Central memory CD8-positive, alpha-beta T cell (primary cell): ENCODE measurements around the gene SUPT3H.

ENCODE experiments used
- ATAC-seq: fragments of 150-1000 bp; cut with Tn5 transposase; replicated peaks from 2 replicates; pipeline ENCODE4 v1.10.0; 2022; ENCODE audit warnings: mild to moderate bottlenecking, moderate FRiP score, moderate number of reproducible peaks; ENCODE audit not compliant: poor library complexity, severe bottlenecking; ENCODE audit errors: extremely low read depth
- DNase-seq, 2 donors: peaks; one replicate each; pipeline ENCODE4 v3.0.0; 2021; ENCODE audit warnings: low spot score in 2 of 2
- H3K27ac Mint-ChIP-seq: one replicate; pipeline ENCODE4 v1.8.0; 2022; ENCODE audit warnings: low read depth, mild to moderate bottlenecking, moderate library complexity, mixed read lengths
- H3K27me3 Mint-ChIP-seq: one replicate; pipeline ENCODE4 v1.8.0; 2022; ENCODE audit warnings: mixed read lengths
- H3K36me3 Mint-ChIP-seq: one replicate; pipeline ENCODE4 v1.8.0; 2022; ENCODE audit warnings: mild to moderate bottlenecking, moderate library complexity, mixed read lengths; ENCODE audit not compliant: insufficient read depth
- H3K4me1 Mint-ChIP-seq: one replicate; pipeline ENCODE4 v1.8.0; 2022; ENCODE audit warnings: mixed read lengths
- H3K4me3 Mint-ChIP-seq: one replicate; pipeline ENCODE4 v1.8.0; 2022; ENCODE audit warnings: mild to moderate bottlenecking, moderate library complexity, mixed read lengths
- H3K9me3 Mint-ChIP-seq: one replicate; pipeline ENCODE4 v1.8.0; 2022; ENCODE audit warnings: mixed read lengths

The SUPT3H gene

DNA sequence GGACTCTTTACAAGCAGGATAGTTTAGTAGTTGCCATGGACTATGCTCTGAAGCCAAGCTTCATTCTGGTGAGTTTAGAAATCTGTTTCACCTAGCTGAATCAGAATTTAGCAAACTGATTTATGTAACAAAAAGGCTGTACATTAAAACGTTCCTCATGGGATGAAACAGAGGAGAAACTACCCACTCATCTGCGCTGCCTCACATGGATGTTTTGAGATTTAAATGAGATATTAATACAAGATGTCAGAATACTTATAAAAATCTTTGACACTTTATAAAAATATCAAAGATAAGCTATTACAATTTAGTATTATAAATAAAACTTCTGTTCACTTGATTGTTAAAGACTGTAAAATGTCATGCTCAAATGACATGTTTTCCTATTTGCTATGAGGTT lies 32.8 kb downstream of the SUPT3H start:
- no peak for ATAC-seq
- Mint-ChIP-seq H3K36me3 (no peaks in the 10 kb centered on the region), H3K27ac (no peak overlapping the region), H3K27me3 (no peaks in the 10 kb centered on the region), H3K4me1 (no peaks in the 10 kb centered on the region), H3K9me3 (no peaks in the 10 kb centered on the region), H3K4me3 (no peak overlapping the region)
- DNase-seq = no peak

DNA sequence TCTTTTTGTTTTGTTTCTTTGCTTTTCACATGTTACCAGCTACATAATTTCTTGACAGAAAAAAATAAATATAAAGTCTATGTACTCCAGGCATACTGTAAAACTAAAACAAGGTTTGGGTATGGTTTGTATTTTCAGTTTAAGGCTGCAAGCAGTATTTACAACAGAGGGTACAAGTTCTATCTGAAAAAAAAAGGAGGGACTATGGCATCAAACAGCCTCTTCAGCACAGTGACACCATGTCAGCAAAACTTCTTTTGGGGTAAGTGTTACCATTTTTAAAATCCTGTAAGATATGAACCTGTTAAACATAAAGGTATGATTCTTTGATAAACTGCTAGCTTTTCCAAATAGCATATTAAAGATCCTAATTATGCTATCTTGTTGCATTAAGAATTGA lies 49.2 kb downstream of the SUPT3H start:
- no peaks in the 10 kb centered on the region for H3K27me3 Mint-ChIP-seq
- DNase-seq (no peak), ATAC-seq (no peak)
- H3K36me3 Mint-ChIP-seq = peaks cover 2% of the 10 kb centered on the region
- H3K27ac Mint-ChIP-seq = no peak overlapping the region
- peaks cover 17% of the 10 kb centered on the region for H3K4me1 Mint-ChIP-seq
- peak overlapping the region; percentile 8 for H3K4me3 Mint-ChIP-seq
- H3K9me3 Mint-ChIP-seq = no peaks in the 10 kb centered on the region

DNA sequence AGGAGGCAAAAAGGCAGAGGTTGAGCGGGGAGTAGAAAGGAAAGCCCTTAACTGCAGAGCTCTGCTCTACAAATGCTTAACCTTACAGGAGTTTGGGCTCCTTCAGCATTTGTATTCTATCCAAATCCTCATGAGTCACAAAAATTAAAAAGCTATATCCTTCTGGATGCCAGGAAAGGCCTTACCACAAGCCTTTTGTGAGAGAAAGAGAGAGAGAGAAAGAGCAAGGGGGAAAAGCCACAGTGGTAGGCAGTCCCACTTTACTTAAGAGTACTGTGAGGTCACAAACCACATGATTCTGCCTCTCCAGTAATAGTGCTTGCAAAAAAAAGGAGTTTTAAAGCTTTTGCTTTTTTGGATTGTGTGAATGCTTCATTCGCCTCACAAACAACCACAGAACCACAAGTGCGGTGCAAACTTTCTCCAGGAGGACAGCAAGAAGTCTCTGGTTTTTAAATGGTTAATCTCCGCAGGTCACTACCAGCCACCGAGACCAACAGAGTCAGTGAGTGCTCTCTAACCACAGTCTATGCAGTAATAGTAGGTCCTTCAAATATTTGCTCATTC lies 49.7 kb downstream of the SUPT3H start, which contains the start of gene RUNX2:
RUNX2 (plus strand) TSS at position 375 of the 567 bp plus-strand sequence. CDS start 397 bp downstream, outside the sequence.
- peaks cover 22% of the 10 kb centered on the region for H3K4me1 Mint-ChIP-seq
- DNase-seq (no peak), ATAC-seq (no peak)
- H3K27ac Mint-ChIP-seq = no peak within 1 kb of the TSS
- H3K9me3 Mint-ChIP-seq = no peaks in the 10 kb centered on the region
- H3K4me3 Mint-ChIP-seq = peak within 1 kb of the TSS; percentile 8
- H3K36me3 Mint-ChIP-seq = peaks cover 2% of the 10 kb centered on the region
- H3K27me3 Mint-ChIP-seq = no peaks in the 10 kb centered on the region

DNA sequence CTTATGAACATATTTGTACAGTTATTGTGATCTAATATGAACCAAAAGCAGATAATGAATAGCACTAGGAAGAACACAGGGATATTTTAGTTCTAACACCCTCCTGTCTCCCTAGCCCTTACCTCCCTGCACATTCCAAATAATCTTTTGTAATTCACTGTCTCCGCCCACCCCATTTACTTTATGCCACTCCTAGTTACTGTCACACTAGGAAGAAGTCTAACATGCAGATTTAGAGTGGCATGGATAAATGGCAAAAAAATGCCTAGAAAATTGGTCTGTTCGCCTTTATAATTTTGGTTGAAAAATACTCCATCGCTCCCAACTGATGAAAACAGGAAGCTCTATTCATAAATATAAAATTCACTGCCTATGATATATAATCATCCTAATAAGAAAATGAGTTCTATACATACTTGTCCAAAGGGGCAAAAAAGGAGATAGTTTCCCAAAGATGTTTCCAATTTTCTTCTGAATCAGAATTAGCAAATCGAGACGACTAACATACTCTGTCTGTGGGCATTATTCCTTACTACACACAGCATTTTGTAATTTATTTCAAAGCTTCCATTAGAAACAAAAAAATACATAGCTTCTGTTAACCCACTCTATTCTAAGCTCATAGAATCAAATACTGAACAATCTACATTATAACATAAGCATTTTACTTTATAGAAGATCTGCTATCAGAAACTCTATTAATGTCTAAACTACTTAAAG lies 50.9 kb downstream of the SUPT3H start:
- no peak for DNase-seq
- peaks cover 22% of the 10 kb centered on the region for H3K4me1 Mint-ChIP-seq
- H3K27ac Mint-ChIP-seq = no peak overlapping the region
- no peaks in the 10 kb centered on the region for H3K9me3 Mint-ChIP-seq
- no peak for ATAC-seq
- H3K36me3 Mint-ChIP-seq = peaks cover 2% of the 10 kb centered on the region
- H3K4me3 Mint-ChIP-seq = no peak overlapping the region
- H3K27me3 Mint-ChIP-seq = no peaks in the 10 kb centered on the region

DNA sequence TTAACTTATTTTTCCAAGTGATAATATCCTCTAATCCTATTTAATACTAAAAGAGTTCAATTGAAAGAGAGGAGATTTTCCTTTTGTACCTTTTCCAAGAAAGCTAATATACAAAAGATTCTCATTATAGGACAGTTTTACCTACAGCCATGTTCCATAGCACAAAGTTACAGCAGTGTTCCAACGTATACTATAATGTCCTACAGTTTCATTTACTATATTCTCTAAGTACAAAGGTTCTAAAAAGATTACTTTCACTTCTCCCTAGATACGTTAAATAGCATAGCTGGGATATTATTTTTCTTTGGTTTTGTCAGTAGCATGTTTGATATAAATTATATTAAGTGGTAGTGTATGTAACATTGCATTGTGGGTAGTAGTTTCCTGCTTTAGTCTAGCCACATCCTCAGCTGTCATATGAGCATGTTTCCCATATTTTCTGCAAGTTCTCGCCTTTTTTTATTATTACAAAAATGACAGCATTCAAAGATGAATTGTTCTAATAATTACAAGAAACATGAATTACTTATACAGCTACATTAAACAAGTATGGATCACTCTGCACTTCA lies 54.0 kb downstream of the SUPT3H start:
- no peaks in the 10 kb centered on the region for H3K9me3 Mint-ChIP-seq

DNA sequence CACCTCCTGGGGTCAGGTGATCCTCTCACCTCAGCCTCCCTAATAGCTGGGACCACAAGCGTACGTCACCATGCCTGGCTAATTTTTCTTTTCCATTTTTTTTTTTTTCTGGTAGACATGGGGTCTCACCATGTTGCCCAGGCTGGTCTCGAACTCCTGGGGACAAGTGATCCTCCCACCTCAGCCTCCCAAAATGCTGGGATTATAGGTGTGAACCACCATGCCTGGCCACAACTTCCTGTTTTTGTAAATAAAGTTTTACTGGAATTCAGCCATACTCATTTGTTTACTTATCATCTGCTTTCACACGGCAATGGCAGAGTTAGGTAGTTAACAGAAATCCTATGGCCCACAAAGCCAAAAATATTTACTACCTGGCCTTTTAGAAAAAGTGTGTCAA lies 57.4 kb downstream of the SUPT3H start:
- H3K4me1 Mint-ChIP-seq = peaks cover 16% of the 10 kb centered on the region
- H3K9me3 Mint-ChIP-seq = no peaks in the 10 kb centered on the region
- peaks cover 2% of the 10 kb centered on the region for H3K36me3 Mint-ChIP-seq
- H3K27me3 Mint-ChIP-seq = no peaks in the 10 kb centered on the region
- no peak overlapping the region for H3K27ac Mint-ChIP-seq
- H3K4me3 Mint-ChIP-seq = no peak overlapping the region
- ATAC-seq (no peak), DNase-seq (no peak)

More for the DNA sequence above, 54.0 kb downstream of the SUPT3H start:
- no peak overlapping the region for H3K27ac Mint-ChIP-seq
- DNase-seq (no peak), ATAC-seq (no peak)
- H3K36me3 Mint-ChIP-seq = peaks cover 4% of the 10 kb centered on the region
- no peaks in the 10 kb centered on the region for H3K27me3 Mint-ChIP-seq
- peaks cover 22% of the 10 kb centered on the region for H3K4me1 Mint-ChIP-seq
- H3K4me3 Mint-ChIP-seq = peak overlapping the region; percentile 8

DNA sequence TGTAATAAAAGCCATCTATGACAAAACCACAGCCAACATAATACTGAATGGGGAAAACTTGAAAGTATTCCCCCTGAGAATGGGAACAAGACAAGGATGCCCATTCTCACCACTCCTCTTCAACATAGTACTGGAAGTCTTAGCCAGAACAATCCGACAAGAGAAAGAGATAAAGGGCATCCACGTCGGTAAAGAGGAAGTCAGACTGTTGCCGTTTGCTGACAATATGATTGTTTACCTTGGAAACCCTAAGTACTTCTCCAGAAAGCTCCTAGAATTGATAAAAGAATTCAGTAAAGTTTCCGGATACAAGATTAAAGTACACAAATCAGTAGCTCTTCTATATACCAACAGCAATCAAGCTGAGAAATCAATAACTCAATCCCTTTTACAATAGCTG lies 63.6 kb downstream of the SUPT3H start:
- DNase-seq (no peak), ATAC-seq (no peak)
- H3K4me1 Mint-ChIP-seq = peaks cover 29% of the 10 kb centered on the region
- H3K27me3 Mint-ChIP-seq = no peaks in the 10 kb centered on the region
- H3K36me3 Mint-ChIP-seq = no peaks in the 10 kb centered on the region
- no peak overlapping the region for H3K27ac Mint-ChIP-seq
- no peak overlapping the region for H3K4me3 Mint-ChIP-seq
- no peaks in the 10 kb centered on the region for H3K9me3 Mint-ChIP-seq

DNA sequence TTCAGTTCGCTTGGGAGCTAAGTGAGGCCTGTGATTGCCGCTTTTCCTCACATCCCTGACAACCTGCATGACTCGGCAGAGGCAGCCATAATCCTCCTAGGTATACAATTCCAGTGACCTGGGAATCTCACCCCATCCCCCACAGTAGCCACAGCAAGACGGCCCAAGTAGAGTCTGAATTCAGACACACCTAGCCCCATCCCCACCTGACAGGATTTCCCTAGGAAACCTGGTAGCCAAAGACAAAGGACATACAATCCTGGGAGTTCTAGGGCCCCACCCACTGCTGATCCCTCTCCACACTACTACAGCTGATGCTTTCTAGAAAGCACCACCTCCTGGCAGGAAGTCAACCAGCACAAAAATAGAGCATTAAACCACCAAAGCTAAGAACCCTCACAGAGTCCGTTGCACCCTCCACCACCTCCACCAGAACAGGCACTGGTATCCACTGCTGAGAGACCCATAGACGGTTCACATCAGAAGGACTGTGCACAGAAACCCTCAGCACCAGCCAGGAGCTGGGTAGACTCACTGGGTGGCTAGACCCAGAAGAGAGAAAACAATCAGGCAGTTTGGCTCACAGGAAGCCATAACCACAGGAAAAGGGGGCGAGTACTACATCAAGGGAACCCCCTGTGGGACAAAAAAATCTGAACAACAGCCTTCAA lies 67.5 kb downstream of the SUPT3H start:
- no peaks in the 10 kb centered on the region for H3K27me3 Mint-ChIP-seq
- H3K4me3 Mint-ChIP-seq = peak overlapping the region; percentile 55
- peak overlapping the region; percentile 3 for H3K27ac Mint-ChIP-seq
- DNase-seq (peak in 1 of 2 donors; percentile 16), ATAC-seq (peak; percentile 71)
- no peaks in the 10 kb centered on the region for H3K9me3 Mint-ChIP-seq
- peaks cover 34% of the 10 kb centered on the region for H3K4me1 Mint-ChIP-seq
- H3K36me3 Mint-ChIP-seq = no peaks in the 10 kb centered on the region

DNA sequence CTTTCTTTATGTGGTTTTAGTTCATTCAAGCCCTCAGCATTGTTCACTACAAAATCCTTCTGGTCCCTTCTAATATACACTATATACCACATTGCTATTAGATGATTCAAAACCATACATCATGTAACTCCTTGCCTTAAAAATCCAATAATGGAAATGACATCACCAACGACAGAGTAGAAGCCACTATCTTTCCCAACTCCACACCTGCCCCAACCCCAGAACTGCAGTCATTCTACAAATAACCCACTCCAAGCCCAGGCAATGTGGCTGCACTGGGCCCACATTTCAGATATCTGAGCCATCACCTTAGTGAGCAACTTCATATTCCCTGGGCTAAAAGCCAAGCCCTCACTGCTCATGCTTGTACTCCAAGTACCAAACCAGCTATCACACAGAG lies 72.2 kb downstream of the SUPT3H start:
- Mint-ChIP-seq H3K36me3 (no peaks in the 10 kb centered on the region), H3K9me3 (no peaks in the 10 kb centered on the region), H3K27ac (no peak overlapping the region), H3K4me3 (no peak overlapping the region), H3K27me3 (no peaks in the 10 kb centered on the region), H3K4me1 (peaks cover 19% of the 10 kb centered on the region)
- ATAC-seq (no peak), DNase-seq (no peak)

DNA sequence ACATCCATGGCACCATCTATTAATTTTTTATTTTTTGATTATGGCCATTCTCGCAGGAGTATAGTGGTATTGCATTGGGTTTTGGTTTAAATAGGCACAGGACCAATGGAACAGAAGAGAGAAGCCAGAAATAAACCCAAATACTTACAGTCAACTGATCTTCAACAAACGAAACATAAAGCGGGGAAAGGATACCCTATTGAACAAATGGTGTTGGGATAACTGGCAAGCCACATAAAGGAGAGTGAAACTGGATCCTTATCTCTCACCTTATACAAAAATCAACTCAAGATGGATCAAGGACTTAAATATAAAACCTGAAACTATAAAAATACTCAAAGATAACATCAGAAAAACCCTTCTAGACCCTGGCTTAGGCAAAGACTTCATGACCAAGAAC lies 74.9 kb downstream of the SUPT3H start:
- no peaks in the 10 kb centered on the region for H3K9me3 Mint-ChIP-seq
- H3K27ac Mint-ChIP-seq = no peak overlapping the region
- peaks cover 4% of the 10 kb centered on the region for H3K4me1 Mint-ChIP-seq
- no peaks in the 10 kb centered on the region for H3K27me3 Mint-ChIP-seq
- DNase-seq (no peak), ATAC-seq (no peak)
- H3K4me3 Mint-ChIP-seq = no peak overlapping the region
- no peaks in the 10 kb centered on the region for H3K36me3 Mint-ChIP-seq

DNA sequence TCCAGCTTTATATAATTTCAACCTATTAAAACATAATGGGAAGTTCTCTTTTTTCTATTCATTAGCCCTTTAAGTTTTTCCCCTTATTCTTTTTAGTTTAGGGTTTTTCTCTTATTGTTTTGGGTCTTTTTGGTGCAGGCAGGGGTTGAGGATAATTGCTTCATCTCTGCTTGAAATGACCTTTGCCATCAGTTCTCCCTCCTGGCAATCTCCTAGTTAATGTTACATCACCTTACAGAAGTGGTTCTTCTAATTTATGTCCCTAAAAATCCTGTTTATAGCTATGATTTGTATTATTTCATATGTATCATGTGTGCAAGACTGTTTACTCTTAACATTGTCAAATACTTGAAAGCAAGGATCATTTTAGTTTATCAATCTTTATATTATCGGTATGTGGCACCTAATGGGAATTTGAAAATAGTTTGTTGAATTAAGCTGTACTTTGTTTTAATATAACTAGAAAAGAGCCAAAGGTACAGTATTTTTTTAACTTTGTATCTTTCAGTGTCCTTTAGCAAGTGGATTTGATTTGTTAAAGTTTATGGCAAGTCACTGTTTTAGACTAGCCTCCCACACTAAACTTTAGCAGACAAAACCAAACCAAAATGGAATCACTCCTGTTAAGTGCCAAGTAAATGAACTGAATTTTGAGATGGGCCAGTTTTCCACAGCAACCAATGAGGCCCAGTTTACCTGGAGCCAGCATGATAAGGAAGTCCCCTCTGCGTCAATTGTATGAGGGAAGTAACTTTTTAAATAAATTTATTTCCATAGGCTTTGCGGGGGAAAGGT lies 76.2 kb downstream of the SUPT3H start:
- no peak overlapping the region for H3K4me3 Mint-ChIP-seq
- H3K4me1 Mint-ChIP-seq = peaks cover 4% of the 10 kb centered on the region
- no peak for ATAC-seq
- no peaks in the 10 kb centered on the region for H3K9me3 Mint-ChIP-seq
- no peaks in the 10 kb centered on the region for H3K36me3 Mint-ChIP-seq
- DNase-seq = no peak
- H3K27ac Mint-ChIP-seq = no peak overlapping the region
- H3K27me3 Mint-ChIP-seq = no peaks in the 10 kb centered on the region

DNA sequence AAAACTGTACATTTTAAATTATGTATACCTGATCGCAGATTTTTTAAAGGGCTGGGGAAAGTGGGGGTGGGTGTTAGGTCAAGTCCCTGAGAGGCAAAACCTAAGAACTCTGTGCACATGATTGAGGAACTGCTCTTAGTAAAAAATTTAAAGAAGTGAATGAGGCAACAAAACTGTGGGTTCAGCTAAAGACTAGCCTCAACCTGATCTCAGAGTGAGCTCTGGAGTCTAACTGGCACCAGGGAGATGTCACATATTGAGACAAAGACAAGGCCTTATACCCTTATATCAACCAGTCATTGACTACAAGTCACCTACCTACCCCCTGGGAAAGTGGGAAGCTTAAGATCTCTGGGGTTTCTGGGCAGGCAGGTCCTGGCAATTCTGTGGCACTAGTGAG lies 77.0 kb downstream of the SUPT3H start:
- no peak for DNase-seq
- Mint-ChIP-seq H3K4me3 (no peak overlapping the region), H3K36me3 (no peaks in the 10 kb centered on the region), H3K27ac (no peak overlapping the region), H3K27me3 (no peaks in the 10 kb centered on the region), H3K9me3 (no peaks in the 10 kb centered on the region), H3K4me1 (no peaks in the 10 kb centered on the region)
- no peak for ATAC-seq
